GM18861 (cell line): ENCODE results near the gene ITGAX.
"Not testable (repeated sequence)": the region's sequence is repeated elsewhere in the genome, so short reads cannot be mapped to it uniquely, and the experiment has no call there.

ENCODE experiments used
- ATAC-seq: cut with Tn5 transposase; IDR thresholded peaks from one replicate; pipeline ENCODE4 v1.9.1; 2021; ENCODE audit not compliant: unreplicated experiment

ITGAX gene

DNA sequence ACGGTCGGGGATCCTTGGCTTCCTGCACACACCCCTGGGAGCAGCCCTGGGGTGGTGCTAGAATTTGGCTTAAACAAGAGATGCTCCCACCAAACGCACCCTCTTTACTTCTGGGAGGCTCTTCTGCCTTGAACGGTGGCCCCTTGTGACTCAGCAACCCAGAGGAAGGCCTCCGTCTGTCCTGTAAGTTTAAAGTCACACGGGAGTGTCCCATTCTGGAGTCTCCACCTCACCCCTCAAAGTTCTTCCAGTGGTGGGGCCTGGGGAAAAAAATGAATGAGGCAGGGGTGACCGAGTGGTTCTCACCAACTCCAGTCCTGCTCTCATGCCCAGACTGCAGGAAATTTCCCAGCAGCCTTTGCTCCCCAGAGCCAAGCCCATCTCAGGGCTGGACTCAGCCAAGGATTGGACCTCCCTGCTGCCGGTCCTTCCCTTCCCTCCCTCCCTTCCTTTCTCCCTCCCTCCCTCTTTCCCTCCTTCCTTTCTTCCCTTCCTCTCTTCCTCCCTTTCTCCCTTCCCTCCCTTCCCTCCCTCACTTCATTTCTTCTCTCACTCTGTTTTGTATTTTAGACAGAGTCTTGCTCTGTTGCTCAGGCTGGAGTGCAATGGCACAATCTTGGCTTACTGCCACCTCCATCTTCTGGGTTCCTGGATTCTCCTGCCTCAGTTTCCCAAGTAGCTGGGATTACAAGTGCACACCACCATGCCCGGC lies 49.5 kb downstream of the ITGAX start:
- no peak for ATAC-seq

DNA sequence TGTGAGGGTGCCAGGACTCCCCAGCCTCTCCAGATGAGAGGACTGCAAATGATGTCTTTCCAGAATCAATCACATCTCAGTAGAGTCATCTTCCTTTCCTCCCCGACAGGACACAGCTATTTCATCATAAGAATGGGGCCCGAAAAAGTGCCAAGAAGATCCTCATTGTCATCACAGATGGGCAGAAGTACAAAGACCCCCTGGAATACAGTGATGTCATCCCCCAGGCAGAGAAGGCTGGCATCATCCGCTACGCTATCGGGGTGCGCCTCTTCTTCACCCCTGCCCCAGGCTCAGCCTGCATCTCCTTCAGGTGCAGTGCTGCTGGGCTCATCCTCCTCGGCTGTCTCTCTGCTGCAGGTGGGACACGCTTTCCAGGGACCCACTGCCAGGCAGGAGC lies 52.4 kb downstream of the ITGAX start:
- no peak for ATAC-seq

DNA sequence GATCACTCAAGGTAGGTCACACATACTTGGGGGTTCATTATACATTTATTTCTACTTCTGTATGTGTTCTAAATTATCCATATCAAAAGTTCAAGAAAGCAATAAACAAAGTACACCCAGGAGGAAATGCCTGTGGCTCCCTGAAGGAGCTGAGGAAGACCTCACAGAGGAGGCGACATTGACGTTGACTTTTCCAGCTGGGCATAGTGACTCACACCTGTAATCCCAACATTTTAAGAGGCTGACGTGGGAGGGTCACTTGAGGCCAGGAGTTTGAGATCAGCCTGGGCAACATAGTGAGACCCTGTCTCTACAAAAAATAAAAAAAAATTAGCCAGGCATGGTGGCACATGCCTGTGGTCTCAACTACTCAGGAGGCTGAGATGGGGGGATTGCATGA lies 54.5 kb downstream of the ITGAX start:
- ATAC-seq = no peak

DNA sequence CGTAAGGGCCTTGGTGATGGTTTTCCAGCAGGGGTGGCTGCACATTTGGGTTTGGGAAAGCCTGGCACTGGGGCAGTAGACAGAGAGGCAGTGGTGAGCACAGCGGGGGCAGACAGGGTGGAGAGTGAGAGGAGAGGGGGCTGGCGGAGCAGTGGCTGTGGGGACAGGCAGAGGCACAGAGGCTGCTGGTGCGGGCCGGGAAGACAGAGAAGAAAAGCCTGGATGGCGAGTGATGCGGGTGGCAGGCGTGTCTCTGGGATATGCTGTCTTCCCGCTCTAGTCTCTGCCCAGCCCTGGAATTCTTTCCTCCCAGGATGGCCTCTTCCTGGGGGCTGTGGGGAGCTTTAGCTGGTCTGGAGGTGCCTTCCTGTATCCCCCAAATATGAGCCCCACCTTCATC lies 55.1 kb downstream of the ITGAX start:
- no peak for ATAC-seq

DNA sequence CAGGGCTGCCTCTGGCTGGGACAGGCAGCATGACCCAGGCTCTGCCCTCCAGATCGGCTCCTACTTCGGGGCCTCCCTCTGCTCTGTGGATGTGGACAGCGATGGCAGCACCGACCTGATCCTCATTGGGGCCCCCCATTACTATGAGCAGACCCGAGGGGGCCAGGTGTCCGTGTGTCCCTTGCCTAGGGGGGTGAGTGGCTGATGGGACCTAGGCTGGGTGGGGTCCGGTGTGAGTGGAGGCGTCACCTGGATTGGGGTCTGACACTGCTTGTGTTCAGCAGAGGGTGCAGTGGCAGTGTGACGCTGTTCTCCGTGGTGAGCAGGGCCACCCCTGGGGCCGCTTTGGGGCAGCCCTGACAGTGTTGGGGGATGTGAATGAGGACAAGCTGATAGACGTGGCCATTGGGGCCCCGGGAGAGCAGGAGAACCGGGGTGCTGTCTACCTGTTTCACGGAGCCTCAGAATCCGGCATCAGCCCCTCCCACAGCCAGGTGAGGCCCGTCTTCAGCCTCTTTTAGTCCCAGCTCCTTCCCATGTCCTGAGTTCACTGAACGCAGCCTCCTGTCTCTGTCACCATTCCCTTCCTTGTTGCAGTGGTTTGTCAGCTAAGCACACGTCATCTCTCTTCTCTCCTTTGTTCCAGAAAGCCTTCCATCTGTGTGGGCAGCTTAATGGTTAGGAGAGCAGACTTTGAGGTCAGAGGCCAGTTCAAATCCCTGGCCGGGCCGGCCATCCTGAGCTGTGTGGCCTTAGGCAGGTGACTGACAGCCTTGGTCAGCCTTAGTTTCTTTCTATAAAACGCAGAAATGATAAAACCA lies 56.3 kb downstream of the ITGAX start:
- no peak for ATAC-seq

DNA sequence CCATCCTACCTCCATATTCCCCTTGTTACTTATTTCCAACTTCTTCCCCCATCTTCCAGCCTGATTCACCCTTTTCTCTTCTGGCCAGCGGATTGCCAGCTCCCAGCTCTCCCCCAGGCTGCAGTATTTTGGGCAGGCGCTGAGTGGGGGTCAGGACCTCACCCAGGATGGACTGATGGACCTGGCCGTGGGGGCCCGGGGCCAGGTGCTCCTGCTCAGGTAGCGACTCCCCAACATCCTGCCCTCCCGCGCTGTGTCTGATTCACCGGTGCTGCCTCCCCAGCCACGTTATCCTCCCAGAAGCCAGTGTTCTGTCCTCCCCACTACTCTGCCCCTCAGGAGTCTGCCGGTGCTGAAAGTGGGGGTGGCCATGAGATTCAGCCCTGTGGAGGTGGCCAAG lies 57.8 kb downstream of the ITGAX start:
- no peak for ATAC-seq

DNA sequence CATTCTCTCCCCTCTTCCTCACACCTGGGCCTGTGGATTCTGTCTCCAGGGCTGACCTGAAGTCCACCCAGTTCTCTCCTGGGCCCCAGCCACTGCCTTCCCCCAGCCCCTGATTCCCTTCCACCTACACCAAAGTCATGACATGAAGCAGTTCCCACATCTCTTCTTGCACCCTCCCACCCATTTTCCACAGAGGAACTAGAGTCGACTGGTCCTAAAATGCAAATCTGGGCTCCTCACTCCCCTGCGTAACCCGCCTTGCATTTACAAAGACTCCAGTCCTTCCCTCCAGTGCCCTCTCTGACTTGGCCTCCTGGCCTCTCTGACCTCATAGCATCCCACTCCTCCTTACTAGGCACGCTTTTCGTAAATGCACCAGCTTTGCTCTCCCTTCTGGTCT lies 58.4 kb downstream of the ITGAX start:
- no peak for ATAC-seq

DNA sequence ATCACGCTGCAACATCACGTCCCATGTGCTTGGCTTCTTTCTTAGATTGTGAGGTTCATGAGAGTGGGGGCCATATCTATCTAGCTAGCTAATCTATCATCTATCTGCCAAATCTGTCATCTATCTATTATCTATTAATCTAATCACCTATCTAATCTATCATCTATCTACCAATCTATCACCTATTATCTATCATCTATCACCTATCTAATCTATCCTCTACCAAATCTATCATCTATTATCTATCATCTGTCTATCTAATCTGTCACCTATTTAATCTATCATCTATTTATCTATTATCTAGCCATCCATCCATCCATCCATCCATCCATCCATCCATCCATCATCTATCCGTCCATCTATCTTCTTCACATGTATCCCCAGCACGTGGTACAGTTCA lies 59.0 kb downstream of the ITGAX start:
- ATAC-seq = no peak

DNA sequence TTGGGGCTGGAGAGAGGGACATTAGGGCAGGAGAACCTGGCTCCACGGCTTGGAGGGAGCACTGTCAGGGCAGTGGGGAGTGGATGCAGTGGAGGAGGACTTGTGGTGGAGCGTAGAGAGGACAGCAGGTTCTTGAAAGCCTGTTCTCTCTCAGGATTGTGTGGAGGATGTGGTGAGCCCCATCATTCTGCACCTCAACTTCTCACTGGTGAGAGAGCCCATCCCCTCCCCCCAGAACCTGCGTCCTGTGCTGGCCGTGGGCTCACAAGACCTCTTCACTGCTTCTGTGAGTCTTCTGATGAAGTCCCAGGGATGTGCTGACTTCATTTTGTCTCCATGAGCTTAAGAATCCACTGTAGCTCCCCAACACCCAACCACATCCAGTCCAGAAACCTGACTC lies 59.7 kb downstream of the ITGAX start:
- ATAC-seq = no peak

DNA sequence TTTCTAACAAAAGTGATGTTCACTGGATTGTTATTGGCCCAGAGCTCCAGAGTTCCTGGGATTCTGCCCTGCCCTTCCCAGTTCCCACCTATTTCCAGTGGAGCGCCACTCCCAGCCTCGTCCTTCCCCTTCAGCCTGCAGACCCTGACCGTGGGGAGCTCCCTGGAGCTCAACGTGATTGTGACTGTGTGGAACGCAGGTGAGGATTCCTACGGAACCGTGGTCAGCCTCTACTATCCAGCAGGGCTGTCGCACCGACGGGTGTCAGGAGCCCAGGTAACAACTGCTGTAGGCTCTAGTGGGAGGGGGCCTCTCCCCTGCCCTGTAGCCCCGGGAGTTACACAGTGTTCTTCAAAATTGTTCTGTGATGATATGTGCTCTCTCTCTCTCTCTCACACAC lies 61.4 kb downstream of the ITGAX start:
- no peak for ATAC-seq

DNA sequence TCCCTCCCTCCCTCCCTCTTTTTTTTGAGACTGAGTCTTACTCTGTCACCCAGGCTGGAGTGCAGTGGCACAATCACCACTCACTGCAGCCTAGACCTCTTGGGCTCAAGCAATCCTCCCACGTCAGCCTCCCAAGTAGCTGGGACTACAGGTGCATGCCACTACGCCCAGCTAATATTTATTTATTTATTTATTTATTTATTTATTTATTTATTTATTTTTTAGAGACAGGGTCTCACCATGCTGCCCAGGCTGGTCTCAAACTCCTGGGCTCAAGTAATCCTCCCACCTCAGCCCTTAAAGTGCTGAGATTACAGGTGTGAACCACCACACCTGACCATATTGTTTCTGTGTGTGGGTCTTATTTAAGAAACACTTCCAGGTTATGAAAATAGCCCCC lies 62.1 kb downstream of the ITGAX start:
- not testable (repeated sequence) for ATAC-seq

DNA sequence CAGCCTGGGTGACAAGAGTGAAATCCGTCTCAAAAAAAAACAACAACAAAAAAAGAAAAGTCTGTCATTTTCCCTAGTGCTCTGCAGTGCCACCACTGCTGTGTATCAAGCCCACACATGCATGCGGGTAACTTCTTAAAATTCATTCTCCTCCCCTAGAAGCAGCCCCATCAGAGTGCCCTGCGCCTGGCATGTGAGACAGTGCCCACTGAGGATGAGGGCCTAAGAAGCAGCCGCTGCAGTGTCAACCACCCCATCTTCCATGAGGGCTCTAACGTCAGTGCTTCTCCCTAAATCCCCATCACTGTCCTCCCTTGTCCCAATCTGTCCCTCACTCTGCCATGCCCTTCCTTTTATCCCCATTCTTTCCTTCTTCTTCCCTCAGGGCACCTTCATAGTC lies 62.9 kb downstream of the ITGAX start:
- ATAC-seq = no peak

DNA sequence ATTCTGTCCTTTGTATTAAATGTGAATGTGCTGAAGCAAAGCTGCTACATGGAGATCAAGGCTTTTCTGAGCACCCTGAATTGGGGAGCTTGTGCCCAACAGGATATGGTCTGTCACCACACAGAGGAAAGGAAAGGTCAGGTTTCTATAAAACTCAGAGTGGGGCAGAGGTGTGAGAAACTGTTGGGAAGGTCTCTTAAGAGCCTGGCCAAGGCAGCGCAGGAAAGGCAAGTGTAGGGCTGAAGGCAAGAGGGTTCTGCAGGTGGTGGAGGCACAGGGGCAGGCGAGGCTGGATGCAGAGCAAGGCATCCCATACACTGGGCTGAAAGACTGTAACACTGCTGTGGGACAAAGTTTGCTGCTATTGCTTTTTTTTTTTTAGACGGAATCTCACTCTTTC lies 65.1 kb downstream of the ITGAX start:
- no peak for ATAC-seq

DNA sequence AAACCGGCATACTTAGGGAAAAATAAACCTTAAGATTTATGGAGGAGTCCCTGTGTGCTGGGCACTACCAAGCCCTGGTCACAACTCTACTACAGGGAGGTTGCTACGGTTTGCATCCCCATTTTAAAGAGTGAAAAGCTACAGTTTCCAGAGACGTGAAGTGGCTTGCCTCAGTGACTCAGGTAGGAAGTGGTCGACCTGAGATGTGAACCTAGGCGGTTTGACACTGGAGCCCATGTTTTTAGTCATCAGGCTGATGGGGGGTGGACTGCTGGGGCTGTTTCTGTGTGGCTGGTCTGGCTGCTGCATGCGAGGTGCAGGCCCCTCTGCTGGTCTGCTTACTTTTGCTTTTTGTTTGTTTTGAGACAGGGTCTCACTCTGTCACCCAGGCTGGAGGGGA lies 66.6 kb downstream of the ITGAX start:
- ATAC-seq = no peak

DNA sequence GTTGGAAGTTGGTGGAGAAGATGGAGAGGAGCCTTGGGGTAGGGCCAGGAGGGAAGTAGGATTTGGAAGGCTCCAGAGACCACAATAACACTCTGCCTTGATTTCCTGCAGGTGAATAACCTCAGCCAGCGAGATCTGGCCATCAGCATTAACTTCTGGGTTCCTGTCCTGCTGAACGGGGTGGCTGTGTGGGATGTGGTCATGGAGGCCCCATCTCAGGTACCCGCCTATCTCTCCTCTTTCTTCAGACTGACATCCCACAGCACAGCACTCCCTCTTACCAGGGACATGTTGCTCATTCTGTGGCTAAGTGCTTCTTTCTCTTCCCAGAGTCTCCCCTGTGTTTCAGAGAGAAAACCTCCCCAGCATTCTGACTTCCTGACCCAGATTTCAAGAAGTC lies 68.3 kb downstream of the ITGAX start:
- ATAC-seq = no peak

DNA sequence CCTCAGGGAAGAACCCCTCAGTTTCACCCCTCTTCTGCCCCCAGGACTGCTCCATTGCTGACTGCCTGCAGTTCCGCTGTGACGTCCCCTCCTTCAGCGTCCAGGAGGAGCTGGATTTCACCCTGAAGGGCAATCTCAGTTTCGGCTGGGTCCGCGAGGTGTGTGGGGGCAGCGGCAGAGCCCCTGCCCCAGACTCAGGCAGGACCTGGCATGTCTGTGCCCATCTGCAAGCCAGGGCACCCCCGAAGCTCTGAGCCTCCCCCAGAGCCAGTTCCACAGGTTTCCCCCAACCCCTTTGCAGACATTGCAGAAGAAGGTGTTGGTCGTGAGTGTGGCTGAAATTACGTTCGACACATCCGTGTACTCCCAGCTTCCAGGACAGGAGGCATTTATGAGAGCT lies 68.8 kb downstream of the ITGAX start:
- no peak for ATAC-seq

DNA sequence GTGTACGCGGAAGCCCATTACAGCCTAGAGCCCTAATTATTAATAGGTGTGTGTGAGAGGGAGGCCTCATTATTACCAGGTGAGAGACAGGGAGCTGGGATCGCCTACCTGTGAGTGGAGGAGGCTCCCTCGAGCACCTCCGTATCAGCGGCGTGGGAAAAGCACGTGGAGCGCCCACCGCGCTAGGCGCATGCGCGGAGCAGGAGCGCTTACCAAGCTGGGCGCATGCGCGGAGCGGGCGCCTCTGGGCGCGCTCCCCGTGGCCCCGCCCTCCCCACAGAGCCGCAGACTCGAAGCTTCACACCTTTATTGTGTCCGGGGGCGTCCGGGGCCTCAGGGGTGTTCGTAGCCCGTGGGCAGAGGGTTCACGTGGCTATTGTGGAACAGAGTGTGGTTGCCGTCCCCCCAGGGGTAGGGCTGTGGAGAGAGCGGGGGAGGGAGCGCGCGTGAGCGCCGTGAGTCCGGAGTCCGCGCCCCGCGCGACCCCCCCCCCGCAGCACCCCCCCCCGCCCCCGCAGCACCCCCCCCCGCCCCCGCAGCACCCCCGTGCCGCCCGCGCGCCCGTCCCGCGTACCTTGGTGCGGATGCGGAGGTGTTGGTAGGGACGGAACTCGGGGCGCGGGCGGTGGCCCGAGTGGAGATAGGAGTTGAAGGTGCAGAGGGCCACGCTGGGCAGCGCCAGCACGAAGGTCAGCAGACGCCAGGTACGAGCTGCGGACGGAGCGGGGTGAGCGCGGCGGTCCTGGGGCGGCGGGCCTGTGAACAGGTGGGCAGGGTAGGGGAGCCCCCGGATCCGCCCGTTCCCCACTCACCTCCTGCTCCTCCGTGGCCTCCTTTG lies 72.7 kb downstream of the ITGAX start:
- no peak for ATAC-seq

DNA sequence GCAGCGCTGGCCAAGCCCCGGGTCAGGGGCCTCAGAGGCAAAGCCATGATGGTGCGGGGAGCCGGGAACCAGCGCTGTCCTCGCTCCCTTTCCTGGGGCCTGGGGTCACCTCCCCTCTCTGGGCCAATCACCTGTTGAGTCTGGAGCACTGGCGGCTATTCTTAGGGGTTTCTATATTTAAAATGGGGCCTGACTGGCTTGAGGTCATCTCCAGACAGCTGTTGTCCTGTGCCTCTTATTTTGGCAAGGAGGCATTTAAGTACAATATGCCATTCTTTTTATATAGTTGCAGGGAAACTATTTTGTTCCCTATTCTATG lies 73.3 kb downstream of the ITGAX start, which contains the start of gene COX6A2:
TSS of gene COX6A2 (minus strand) at position 82 of the 319 bp plus-strand sequence. CDS start at position 47, 35 bp downstream.
- no peak for ATAC-seq

DNA sequence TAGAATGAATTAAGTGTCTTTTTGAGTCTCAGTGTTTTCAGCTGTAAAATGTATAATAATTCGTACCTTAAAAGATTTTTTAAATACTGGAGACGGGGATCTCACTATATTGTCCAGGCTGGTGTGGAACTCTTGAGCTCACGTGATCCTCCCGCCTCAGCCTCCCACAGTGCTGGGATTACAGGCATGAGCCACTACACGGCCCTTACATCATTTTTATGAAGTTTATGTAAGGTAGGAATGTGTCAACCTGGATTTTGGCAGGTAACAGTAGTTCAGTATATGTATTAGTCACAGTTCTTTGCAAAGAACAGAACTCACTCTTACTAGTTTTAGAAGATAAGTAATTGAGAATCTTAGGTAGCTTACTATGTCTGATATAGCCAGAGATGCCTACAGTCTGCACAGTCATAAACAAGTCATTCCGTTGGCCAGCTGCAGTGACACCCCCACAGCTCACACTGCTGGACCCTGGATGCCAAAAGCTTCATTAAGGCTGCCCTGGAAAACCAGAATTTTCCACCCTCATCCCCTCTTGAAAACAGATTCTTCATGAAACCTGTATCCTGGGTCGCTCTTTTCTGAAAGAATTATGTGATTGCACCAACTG lies 73.8 kb downstream of the ITGAX start:
- no peak for ATAC-seq

DNA sequence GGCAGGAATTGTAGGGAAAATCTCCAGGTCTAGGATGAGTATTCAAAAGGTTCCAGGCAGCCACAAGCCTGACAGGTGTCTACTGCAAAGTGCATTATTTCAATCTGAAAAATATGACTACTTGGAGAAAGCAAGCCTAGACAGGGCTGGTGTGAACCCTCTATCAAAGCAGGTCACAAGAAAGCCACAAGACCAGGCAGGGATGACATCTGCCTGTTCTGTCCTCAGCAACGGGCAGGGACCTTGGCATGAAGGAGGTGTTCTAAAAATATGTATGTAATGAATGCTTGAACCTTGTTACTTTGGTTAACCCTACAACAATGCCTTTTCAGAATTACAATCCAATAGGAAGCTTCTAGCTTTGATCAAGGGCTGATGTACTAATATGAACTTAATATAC lies 74.3 kb downstream of the ITGAX start:
- no peak for ATAC-seq

DNA sequence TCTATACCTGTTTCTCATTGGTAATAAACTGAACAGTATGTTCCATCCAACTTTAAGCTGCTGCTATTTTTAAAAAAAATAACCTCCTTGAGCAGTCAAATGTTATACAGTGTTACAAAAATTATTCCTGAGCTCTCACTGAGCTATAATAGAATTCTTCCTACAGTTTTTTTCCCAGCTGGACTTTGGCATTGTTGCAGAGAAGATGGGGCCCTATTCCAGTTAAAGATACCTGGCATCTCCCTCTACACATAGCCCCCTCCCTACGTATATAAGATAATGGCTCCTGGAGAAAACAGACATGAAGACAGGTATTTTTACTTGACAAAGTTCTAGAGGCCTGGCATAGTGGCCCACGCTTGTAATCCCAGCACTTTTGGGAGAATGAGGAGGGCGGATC lies 74.8 kb downstream of the ITGAX start:
- ATAC-seq = no peak
